GM18508 (cell line): Measurements from ENCODE around the gene OPN1SW.

ENCODE experiments used
- ATAC-seq: cut with Tn5 transposase; IDR thresholded peaks from one replicate; pipeline ENCODE4 v1.9.1; 2021; ENCODE audit warnings: moderate number of reproducible peaks; ENCODE audit not compliant: insufficient read depth, unreplicated experiment

OPN1SW gene

GRCh38 chr7:128767475-128768110 is 8.0 kb downstream of the OPN1SW start:
- no peak for ATAC-seq

- no peak for ATAC-seq
Measured at GRCh38 chr7:128763541-128763940, 12.1 kb downstream of the OPN1SW start.

GRCh38 chr7:128759242-128759641 is 16.4 kb downstream of the OPN1SW start:
- ATAC-seq, result no peak

GRCh38 chr7:128758553-128758952 is 17.0 kb downstream of the OPN1SW start:
- no peak for ATAC-seq

- no peak for ATAC-seq
Measured at GRCh38 chr7:128757203-128757602, 18.4 kb downstream of the OPN1SW start.

GRCh38 chr7:128755819-128756476 is 19.6 kb downstream of the OPN1SW start:
- ATAC-seq, result no peak

- no peak for ATAC-seq
Measured at GRCh38 chr7:128755075-128755818, 20.3 kb downstream of the OPN1SW start.

GRCh38 chr7:128752251-128752650 is 23.3 kb downstream of the OPN1SW start:
- no peak for ATAC-seq

GRCh38 chr7:128747327-128748079 is 28.1 kb downstream of the OPN1SW start:
- ATAC-seq, result no peak

- ATAC-seq, result no peak
Measured at GRCh38 chr7:128745706-128746105, 29.9 kb downstream of the OPN1SW start.

GRCh38 chr7:128744366-128744905 is 31.2 kb downstream of the OPN1SW start:
- ATAC-seq, result no peak

GRCh38 chr7:128743112-128743772 is 32.4 kb downstream of the OPN1SW start:
- no peak for ATAC-seq

- ATAC-seq, result no peak
Measured at GRCh38 chr7:128742206-128742605, 33.4 kb downstream of the OPN1SW start.

- no peak for ATAC-seq
Measured at GRCh38 chr7:128741491-128741890, 34.1 kb downstream of the OPN1SW start.

- no peak for ATAC-seq
Measured at GRCh38 chr7:128740996-128741395, 34.6 kb downstream of the OPN1SW start.

GRCh38 chr7:128739990-128740682 is 35.5 kb downstream of the OPN1SW start:
- ATAC-seq, result no peak

GRCh38 chr7:128739048-128739962 is 36.3 kb downstream of the OPN1SW start, which contains the start of gene CALU:
CALU (plus strand) TSS chr7:128739359; CDS start chr7:128748584, 9,225 bp downstream.
- peak; percentile 90 for ATAC-seq

GRCh38 chr7:128738570-128739047 is 37.0 kb downstream of the OPN1SW start:
- ATAC-seq, result no peak
